ENCODE data around the gene C1QBP.

The C1QBP gene

GRCh38 chr17:5419356-5419958, 19.5 kb downstream of the C1QBP start, which contains the start of gene NUP88:
NUP88 (minus strand) TSS chr17:5419662; CDS start chr17:5419650, 12 bp downstream.
- Mint-ChIP-seq H3K36me3 (ENCODE audit: low read depth) (peaks cover 29% of the 10 kb centered on the region), H3K4me1 (peaks cover 48% of the 10 kb centered on the region), H3K27me3 (ENCODE audit: low read depth, poor library complexity) (no peaks in the 10 kb centered on the region), H3K27ac (peak within 1 kb of the TSS; percentile 99), H3K4me3 (peak within 1 kb of the TSS; percentile 100), H3K9me3 (no peaks in the 10 kb centered on the region)
- DNase-seq = peak; percentile 94
- TF ChIP-seq CTCF (IDR thresholded peaks at IDR 0.05) = no peak

- no peak for TF ChIP-seq CTCF (IDR thresholded peaks at IDR 0.05)
- peaks cover 29% of the 10 kb centered on the region for H3K36me3 Mint-ChIP-seq (ENCODE audit: low read depth)
- no peaks in the 10 kb centered on the region for H3K9me3 Mint-ChIP-seq
- H3K4me3 Mint-ChIP-seq = peak overlapping the region; percentile 100
- peaks cover 48% of the 10 kb centered on the region for H3K4me1 Mint-ChIP-seq
- peak overlapping the region; percentile 99 for H3K27ac Mint-ChIP-seq
- DNase-seq = no peak
- H3K27me3 Mint-ChIP-seq (ENCODE audit: low read depth, poor library complexity) = no peaks in the 10 kb centered on the region
Observed at GRCh38 chr17:5418858-5419355, 20.0 kb downstream of the C1QBP start.

- peaks cover 38% of the 10 kb centered on the region for H3K36me3 Mint-ChIP-seq (ENCODE audit: low read depth)
- peaks cover 38% of the 10 kb centered on the region for H3K4me1 Mint-ChIP-seq
- H3K27ac Mint-ChIP-seq = no peak overlapping the region
- peak overlapping the region; percentile 79 for H3K4me3 Mint-ChIP-seq
- H3K9me3 Mint-ChIP-seq = no peaks in the 10 kb centered on the region
- H3K27me3 Mint-ChIP-seq (ENCODE audit: low read depth, poor library complexity) = no peaks in the 10 kb centered on the region
- TF ChIP-seq CTCF (IDR thresholded peaks at IDR 0.05) = no peak
- no peak for DNase-seq
Observed at GRCh38 chr17:5416901-5417300, 22.1 kb downstream of the C1QBP start.

GRCh38 chr17:5413682-5414081, 25.3 kb downstream of the C1QBP start:
- peaks cover 17% of the 10 kb centered on the region for H3K4me1 Mint-ChIP-seq
- TF ChIP-seq CTCF (IDR thresholded peaks at IDR 0.05) = no peak
- H3K27me3 Mint-ChIP-seq (ENCODE audit: low read depth, poor library complexity) = no peaks in the 10 kb centered on the region
- H3K36me3 Mint-ChIP-seq (ENCODE audit: low read depth) = peaks cover 50% of the 10 kb centered on the region
- no peak for DNase-seq
- no peak overlapping the region for H3K27ac Mint-ChIP-seq
- H3K4me3 Mint-ChIP-seq = no peak overlapping the region
- H3K9me3 Mint-ChIP-seq = no peaks in the 10 kb centered on the region

- DNase-seq = no peak
- TF ChIP-seq CTCF (IDR thresholded peaks at IDR 0.05) = no peak
- Mint-ChIP-seq H3K4me1 (no peaks in the 10 kb centered on the region), H3K9me3 (no peaks in the 10 kb centered on the region), H3K4me3 (no peak overlapping the region), H3K27ac (peak overlapping the region; percentile 5), H3K36me3 (ENCODE audit: low read depth) (peaks cover 42% of the 10 kb centered on the region), H3K27me3 (ENCODE audit: low read depth, poor library complexity) (no peaks in the 10 kb centered on the region)
Observed at GRCh38 chr17:5410594-5411272, 28.2 kb downstream of the C1QBP start.

All from nephron progenitor cell (in vitro differentiated cells).